Stimulated activated CD8-positive, alpha-beta memory T cell treated with anti-CD3 and anti-CD28 coated beads, Interleukin-4, amount 100 ng/mL, for 48 hours (primary cell): ENCODE data around the gene PRMT3.
"Not testable (repeated sequence)": the region's sequence is repeated elsewhere in the genome, so short reads cannot be mapped to it uniquely, and the experiment has no call there.

ENCODE experiments used
- DNase-seq: peaks from one replicate; pipeline ENCODE4 v3.0.0-alpha.2; 2020

Gene PRMT3

GRCh38 chr11:20457934-20458680, 70.6 kb downstream of the PRMT3 start:
- DNase-seq: no peak

- DNase-seq: no peak
Observed at GRCh38 chr11:20458905-20459632, 71.6 kb downstream of the PRMT3 start.

- DNase-seq: no peak
Observed at GRCh38 chr11:20459865-20460264, 72.3 kb downstream of the PRMT3 start.

GRCh38 chr11:20464518-20464917, 77.0 kb downstream of the PRMT3 start:
- DNase-seq: no peak

GRCh38 chr11:20467487-20468185, 80.1 kb downstream of the PRMT3 start:
- no peak for DNase-seq

GRCh38 chr11:20470348-20470747, 82.8 kb downstream of the PRMT3 start:
- DNase-seq: no peak

GRCh38 chr11:20471929-20472328, 84.4 kb downstream of the PRMT3 start:
- DNase-seq: not testable (repeated sequence)

- DNase-seq: no peak
Observed at GRCh38 chr11:20474176-20474881, 86.8 kb downstream of the PRMT3 start.

- DNase-seq: no peak
Observed at GRCh38 chr11:20474882-20475517, 87.5 kb downstream of the PRMT3 start.

GRCh38 chr11:20477418-20478090, 90.0 kb downstream of the PRMT3 start:
- DNase-seq: no peak

GRCh38 chr11:20479513-20479912, 92.0 kb downstream of the PRMT3 start:
- DNase-seq: no peak

GRCh38 chr11:20483931-20484330, 96.4 kb downstream of the PRMT3 start:
- no peak for DNase-seq

GRCh38 chr11:20484416-20484815, 96.9 kb downstream of the PRMT3 start:
- DNase-seq: not testable (repeated sequence)

- DNase-seq: no peak
Observed at GRCh38 chr11:20488352-20488751, 100.8 kb downstream of the PRMT3 start.

GRCh38 chr11:20489948-20490347, 102.4 kb downstream of the PRMT3 start:
- no peak for DNase-seq

GRCh38 chr11:20493340-20493739, 105.8 kb downstream of the PRMT3 start:
- DNase-seq: no peak

- no peak for DNase-seq
Observed at GRCh38 chr11:20497124-20497792, 109.7 kb downstream of the PRMT3 start.

GRCh38 chr11:20501252-20501651, 113.7 kb downstream of the PRMT3 start:
- no peak for DNase-seq

- DNase-seq: no peak
Observed at GRCh38 chr11:20501971-20502370, 114.5 kb downstream of the PRMT3 start.

- no peak for DNase-seq
Observed at GRCh38 chr11:20511982-20512381, 124.5 kb downstream of the PRMT3 start.

GRCh38 chr11:20512869-20513268, 125.4 kb downstream of the PRMT3 start:
- DNase-seq: no peak
